ENCODE measurements around the gene AIP. TPM values are rescaled to one million over a fixed set of nuclear protein-coding genes. Genes with fewer than 3 reads are reported as not detected.

Gene AIP
- total RNA-seq, 2 experiments from 2014 or later: 152 to 159 TPM

GRCh38 chr11:67452141-67452952 is 30.5 kb upstream of the AIP start, which contains the start of gene GPR152:
Gene GPR152 (minus strand): TSS chr11:67452729. CDS start chr11:67452724, 5 bp downstream.
- H3K27me3 Mint-ChIP-seq: peaks cover 5% of the 10 kb centered on the region
- H3K9me3 Mint-ChIP-seq: no peaks in the 10 kb centered on the region
- ChIA-PET POLR2A (interaction anchor here (1.0 to 5.5 kb wide), 5 partner anchors 13 to 34 kb away, joined by 3 to 59 read pairs (median 4); partner anchors contain the start of genes AIP, PTPRCAP and TMEM134), CTCF (no interaction called here)
- no peak within 1 kb of the TSS for H3K4me3 Mint-ChIP-seq
- H3K4me1 Mint-ChIP-seq: peaks cover 18% of the 10 kb centered on the region
- no peak within 1 kb of the TSS for H3K27ac Mint-ChIP-seq
- no peak for DNase-seq
- H3K36me3 Mint-ChIP-seq (ENCODE audit: low read depth): no peaks in the 10 kb centered on the region

- CTCF ChIA-PET: no interaction called here
Observed at GRCh38 chr11:67453816-67454732, 28.8 kb upstream of the AIP start.

GRCh38 chr11:67455054-67455453 is 27.8 kb upstream of the AIP start, which contains the start of gene CABP4:
Gene CABP4 (plus strand): TSS chr11:67455354. CDS start chr11:67455424, 70 bp downstream.
- Mint-ChIP-seq H3K9me3 (no peaks in the 10 kb centered on the region), H3K4me3 (no peak within 1 kb of the TSS), H3K27me3 (peaks cover 6% of the 10 kb centered on the region), H3K36me3 (ENCODE audit: low read depth) (no peaks in the 10 kb centered on the region), H3K27ac (no peak within 1 kb of the TSS), H3K4me1 (peaks cover 6% of the 10 kb centered on the region)
- POLR2A ChIA-PET: no interaction called here
- DNase-seq: no peak
- CTCF ChIA-PET: no interaction called here

More at GRCh38 chr11:67453816-67454732, 28.8 kb upstream of the AIP start:
- Mint-ChIP-seq H3K27me3 (peaks cover 5% of the 10 kb centered on the region), H3K4me1 (peaks cover 7% of the 10 kb centered on the region), H3K9me3 (no peaks in the 10 kb centered on the region), H3K27ac (no peak overlapping the region), H3K4me3 (no peak overlapping the region), H3K36me3 (ENCODE audit: low read depth) (no peaks in the 10 kb centered on the region)
- POLR2A ChIA-PET: no interaction called here
- DNase-seq: no peak

- ChIA-PET POLR2A (interaction anchor here (1.0 to 1.6 kb wide), 3 partner anchors 12 to 104 kb away, joined by 3 to 4 read pairs (median 3); partner anchors contain the start of gene PTPRCAP), CTCF (no interaction called here)
- Mint-ChIP-seq H3K36me3 (ENCODE audit: low read depth) (no peaks in the 10 kb centered on the region), H3K27me3 (peaks cover 7% of the 10 kb centered on the region), H3K27ac (no peak overlapping the region), H3K4me3 (no peak overlapping the region), H3K4me1 (peaks cover 6% of the 10 kb centered on the region), H3K9me3 (no peaks in the 10 kb centered on the region)
- no peak for DNase-seq
Observed at GRCh38 chr11:67456068-67456705, 26.6 kb upstream of the AIP start.

GRCh38 chr11:67457453-67457852 is 25.4 kb upstream of the AIP start:
- ChIA-PET POLR2A (interaction anchor here (1.6 to 2.0 kb wide), 2 partner anchors 10 to 20 kb away, joined by 4 to 5 read pairs; partner anchors contain the start of gene PTPRCAP), CTCF (interaction anchor here (1.5 kb wide), 1 partner anchor 76 kb away, joined by 4 read pairs; no protein-coding TSS in a partner anchor)
- H3K9me3 Mint-ChIP-seq: no peaks in the 10 kb centered on the region
- no peak overlapping the region for H3K4me3 Mint-ChIP-seq
- peaks cover 4% of the 10 kb centered on the region for H3K27me3 Mint-ChIP-seq
- DNase-seq: no peak
- no peaks in the 10 kb centered on the region for H3K36me3 Mint-ChIP-seq (ENCODE audit: low read depth)
- H3K4me1 Mint-ChIP-seq: peaks cover 3% of the 10 kb centered on the region
- no peak overlapping the region for H3K27ac Mint-ChIP-seq

GRCh38 chr11:67458266-67458665 is 24.6 kb upstream of the AIP start:
- no peak for DNase-seq
- peaks cover 3% of the 10 kb centered on the region for H3K4me1 Mint-ChIP-seq
- no peaks in the 10 kb centered on the region for H3K9me3 Mint-ChIP-seq
- ChIA-PET CTCF (interaction anchor here (1.5 kb wide), 1 partner anchor 77 kb away, joined by 4 read pairs; no protein-coding TSS in a partner anchor), POLR2A (interaction anchor here (1.0 to 2.1 kb wide), 3 partner anchors 11 to 21 kb away, joined by 3 to 8 read pairs (median 5); partner anchors contain the start of genes PTPRCAP and TMEM134)
- no peak overlapping the region for H3K4me3 Mint-ChIP-seq
- H3K27ac Mint-ChIP-seq: no peak overlapping the region
- peaks cover 4% of the 10 kb centered on the region for H3K27me3 Mint-ChIP-seq
- no peaks in the 10 kb centered on the region for H3K36me3 Mint-ChIP-seq (ENCODE audit: low read depth)

- no peak for DNase-seq
- no peak overlapping the region for H3K27ac Mint-ChIP-seq
- peaks cover 5% of the 10 kb centered on the region for H3K36me3 Mint-ChIP-seq (ENCODE audit: low read depth)
- ChIA-PET POLR2A (interaction anchor here (0.9 to 10.2 kb wide), 2 partner anchors 15 to 26 kb away, joined by 3 to 134 read pairs; partner anchors contain the start of gene PTPRCAP), CTCF (interaction anchor here (0.6 to 1.2 kb wide), 2 partner anchors 62 to 113 kb away, joined by 3 read pairs; partner anchors contain the start of gene PPP1CA)
- H3K4me1 Mint-ChIP-seq: peaks cover 34% of the 10 kb centered on the region
- no peaks in the 10 kb centered on the region for H3K9me3 Mint-ChIP-seq
- H3K27me3 Mint-ChIP-seq: peaks cover 4% of the 10 kb centered on the region
- H3K4me3 Mint-ChIP-seq: no peak overlapping the region
Observed at GRCh38 chr11:67463186-67463585, 19.6 kb upstream of the AIP start.

- H3K9me3 Mint-ChIP-seq: no peaks in the 10 kb centered on the region
- peaks cover 4% of the 10 kb centered on the region for H3K27me3 Mint-ChIP-seq
- H3K36me3 Mint-ChIP-seq (ENCODE audit: low read depth): peaks cover 8% of the 10 kb centered on the region
- ChIA-PET POLR2A (interaction anchor here (0.9 to 10.2 kb wide), 4 partner anchors 16 to 35 kb away, joined by 3 to 134 read pairs (median 50); partner anchors contain the start of genes AIP, PTPRCAP and RPS6KB2), CTCF (interaction anchor here (1.2 kb wide), 1 partner anchor 62 kb away, joined by 3 read pairs; the partner anchor contains the start of gene PPP1CA)
- no peak for DNase-seq
- peaks cover 37% of the 10 kb centered on the region for H3K4me1 Mint-ChIP-seq
- H3K27ac Mint-ChIP-seq: peak overlapping the region; percentile 89
- H3K4me3 Mint-ChIP-seq: peak overlapping the region; percentile 84
Observed at GRCh38 chr11:67463680-67464410, 19.0 kb upstream of the AIP start.

- H3K36me3 Mint-ChIP-seq (ENCODE audit: low read depth): peaks cover 8% of the 10 kb centered on the region
- ChIA-PET CTCF (interaction anchor here (0.7 to 1.6 kb wide), 3 partner anchors 26 to 120 kb away, joined by 3 to 7 read pairs (median 6); partner anchors contain the start of gene PPP1CA), POLR2A (interaction anchor here (0.9 to 10.2 kb wide), 13 partner anchors 15 to 225 kb away, joined by 3 to 134 read pairs (median 5); partner anchors contain the start of genes AIP, PPP1CA, PTPRCAP and RAD9A)
- peaks cover 4% of the 10 kb centered on the region for H3K27me3 Mint-ChIP-seq
- H3K9me3 Mint-ChIP-seq: no peaks in the 10 kb centered on the region
- peak overlapping the region; percentile 89 for H3K27ac Mint-ChIP-seq
- peaks cover 42% of the 10 kb centered on the region for H3K4me1 Mint-ChIP-seq
- peak overlapping the region; percentile 84 for H3K4me3 Mint-ChIP-seq
- peak; percentile 95 for DNase-seq
Observed at GRCh38 chr11:67464411-67465188, 18.2 kb upstream of the AIP start.

- peak overlapping the region; percentile 84 for H3K4me3 Mint-ChIP-seq
- peaks cover 2% of the 10 kb centered on the region for H3K27me3 Mint-ChIP-seq
- ChIA-PET CTCF (interaction anchor here (0.7 to 1.6 kb wide), 3 partner anchors 27 to 121 kb away, joined by 3 to 7 read pairs (median 6); partner anchors contain the start of gene PPP1CA), POLR2A (interaction anchor here (0.9 to 10.2 kb wide), 17 partner anchors 14 to 225 kb away, joined by 3 to 134 read pairs (median 4); partner anchors contain the start of genes AIP, CORO1B, PPP1CA and PTPRCAP)
- H3K4me1 Mint-ChIP-seq: peaks cover 41% of the 10 kb centered on the region
- H3K36me3 Mint-ChIP-seq (ENCODE audit: low read depth): peaks cover 8% of the 10 kb centered on the region
- no peaks in the 10 kb centered on the region for H3K9me3 Mint-ChIP-seq
- DNase-seq: no peak
- H3K27ac Mint-ChIP-seq: peak overlapping the region; percentile 89
Observed at GRCh38 chr11:67465189-67465510, 17.7 kb upstream of the AIP start.

All from activated CD4-positive, alpha-beta memory T cell treated with anti-CD3 and anti-CD28 coated beads, Interleukin-2, amount 10 ng/mL, durations not matched to agents 7 days and 5 days (primary cell).